Choroid plexus epithelial cell (primary cell): ENCODE results near the gene UQCRQ.

ENCODE experiments used
- DNase-seq: peaks from one replicate; pipeline ENCODE4 v3.0.0-alpha.2; 2010; ENCODE audit warnings: low read depth
- H3K4me3 ChIP-seq: 2 replicates; pipeline ENCODE4 v1.5.1; 2011; ENCODE audit warnings: low read depth, mild to moderate bottlenecking, control low read depth, low read length, moderate library complexity
- TF ChIP-seq, protein P1 (sequence below): conservative IDR thresholded peaks from 2 replicates; pipeline ENCODE4 v1.5.1; 2011; ENCODE audit warnings: low read depth, mild to moderate bottlenecking, control low read depth, inconsistent platforms, low read length, moderate library complexity

Gene UQCRQ

DNA sequence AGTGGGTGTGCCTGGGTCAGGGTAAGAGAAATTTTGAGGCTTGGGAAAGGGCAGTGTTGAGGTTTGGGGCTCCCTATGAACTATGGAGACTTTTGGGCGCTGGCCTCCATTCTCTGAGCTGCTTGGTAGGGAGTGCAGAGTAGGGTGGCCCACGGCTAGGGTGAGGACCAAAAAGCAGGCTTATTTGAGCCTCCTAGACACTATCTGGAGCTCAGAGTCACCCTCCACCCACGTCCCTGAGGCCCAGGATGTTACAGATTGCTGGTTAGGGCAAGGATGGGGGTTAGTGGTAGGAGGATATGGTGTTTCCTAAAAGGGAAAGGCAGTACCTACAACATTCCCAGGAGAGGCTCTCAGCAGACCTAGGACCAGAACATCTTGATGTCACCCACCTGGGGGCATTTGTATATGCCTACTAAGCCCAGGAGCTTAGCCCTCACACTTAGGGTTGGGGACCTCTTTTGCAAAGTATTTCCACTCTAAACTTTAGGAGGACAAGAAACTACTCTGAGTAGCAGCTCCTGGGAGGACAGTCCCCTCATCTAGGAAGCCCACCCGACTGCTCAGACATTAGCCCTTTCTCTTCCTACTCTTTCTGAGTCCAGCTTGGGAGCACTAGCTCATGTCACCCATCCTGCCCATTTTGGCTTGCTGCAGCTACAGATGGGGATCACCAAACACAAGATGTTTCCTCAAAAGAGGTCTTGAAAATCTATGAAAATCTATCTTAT, 38.3 kb upstream of the UQCRQ start:
- DNase-seq = no peak
- H3K4me3 ChIP-seq = no peak overlapping the region
- TF ChIP-seq, protein P1, sequence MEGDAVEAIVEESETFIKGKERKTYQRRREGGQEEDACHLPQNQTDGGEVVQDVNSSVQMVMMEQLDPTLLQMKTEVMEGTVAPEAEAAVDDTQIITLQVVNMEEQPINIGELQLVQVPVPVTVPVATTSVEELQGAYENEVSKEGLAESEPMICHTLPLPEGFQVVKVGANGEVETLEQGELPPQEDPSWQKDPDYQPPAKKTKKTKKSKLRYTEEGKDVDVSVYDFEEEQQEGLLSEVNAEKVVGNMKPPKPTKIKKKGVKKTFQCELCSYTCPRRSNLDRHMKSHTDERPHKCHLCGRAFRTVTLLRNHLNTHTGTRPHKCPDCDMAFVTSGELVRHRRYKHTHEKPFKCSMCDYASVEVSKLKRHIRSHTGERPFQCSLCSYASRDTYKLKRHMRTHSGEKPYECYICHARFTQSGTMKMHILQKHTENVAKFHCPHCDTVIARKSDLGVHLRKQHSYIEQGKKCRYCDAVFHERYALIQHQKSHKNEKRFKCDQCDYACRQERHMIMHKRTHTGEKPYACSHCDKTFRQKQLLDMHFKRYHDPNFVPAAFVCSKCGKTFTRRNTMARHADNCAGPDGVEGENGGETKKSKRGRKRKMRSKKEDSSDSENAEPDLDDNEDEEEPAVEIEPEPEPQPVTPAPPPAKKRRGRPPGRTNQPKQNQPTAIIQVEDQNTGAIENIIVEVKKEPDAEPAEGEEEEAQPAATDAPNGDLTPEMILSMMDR = no peak

DNA sequence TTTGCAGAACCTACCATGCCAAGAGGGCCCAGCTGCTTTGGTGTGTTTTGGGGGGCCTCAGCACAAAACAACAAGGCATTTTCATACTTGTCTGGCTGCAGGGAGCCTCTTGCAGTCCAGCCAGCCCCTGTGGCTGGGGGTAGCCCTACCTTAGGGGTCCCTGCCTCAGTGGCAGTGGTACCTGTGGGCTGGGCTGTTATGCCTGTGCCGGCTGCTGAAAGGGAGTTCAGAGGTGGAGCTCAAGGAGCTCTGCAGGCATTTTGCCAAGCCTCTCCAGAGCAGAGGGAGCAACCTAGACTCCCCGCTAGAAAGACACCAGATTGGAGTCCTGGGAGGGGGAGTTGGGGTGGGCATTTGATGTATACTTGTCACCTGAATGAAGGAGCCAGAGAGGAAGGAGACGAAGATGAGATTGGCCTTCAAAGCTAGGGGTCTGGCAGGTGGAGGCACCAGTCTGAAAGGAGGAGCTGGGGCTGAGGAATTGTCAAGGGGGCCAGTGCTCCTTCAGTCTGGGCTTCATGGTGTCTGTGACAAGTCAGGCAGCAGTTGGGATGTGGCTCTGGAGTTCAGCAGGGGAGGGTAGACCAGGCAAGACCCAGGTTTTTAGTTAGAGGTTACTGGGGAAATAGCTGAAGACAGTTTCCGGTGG, 37.5 kb upstream of the UQCRQ start:
- H3K4me3 ChIP-seq = peak overlapping the region; percentile 70
- no peak for DNase-seq
- TF ChIP-seq, protein P1 = no peak

DNA sequence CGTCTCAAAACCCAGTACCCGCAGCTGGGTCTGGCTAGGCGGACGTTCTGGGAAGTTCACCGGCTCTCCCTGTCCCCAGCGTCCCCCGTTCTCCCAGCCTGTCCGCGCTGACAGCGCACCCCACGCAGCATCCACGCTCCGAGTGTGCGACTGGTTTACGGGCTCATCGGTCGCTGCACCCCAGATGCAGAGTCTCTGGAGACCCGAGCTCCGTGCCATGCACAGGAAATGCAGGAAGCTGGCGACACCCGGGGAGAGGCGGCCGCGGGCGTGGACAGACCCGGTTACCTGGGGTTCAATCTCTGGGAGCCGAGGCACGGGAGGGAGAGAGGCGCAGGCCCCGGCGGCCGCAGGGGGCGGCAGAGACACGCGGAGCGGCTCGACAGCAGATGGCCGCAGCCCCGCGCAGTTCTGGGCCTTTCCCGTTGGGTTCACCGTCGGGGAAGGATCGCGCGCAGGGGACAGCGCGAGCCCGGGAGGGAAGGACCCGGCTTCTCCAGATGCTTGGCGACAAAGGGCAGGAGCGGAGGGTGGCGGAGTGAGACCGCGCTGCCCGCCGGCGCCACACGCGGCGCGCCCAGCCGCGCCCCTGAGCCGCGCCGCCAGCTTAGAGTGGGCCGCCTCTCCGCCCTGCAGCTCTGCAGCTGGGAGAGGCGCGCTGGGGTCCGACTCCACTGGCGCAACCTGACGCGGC, 36.6 kb upstream of the UQCRQ start:
- TF ChIP-seq, protein P1 = peak; percentile 75
- peak overlapping the region; percentile 70 for H3K4me3 ChIP-seq
- peak; percentile 72 for DNase-seq

DNA sequence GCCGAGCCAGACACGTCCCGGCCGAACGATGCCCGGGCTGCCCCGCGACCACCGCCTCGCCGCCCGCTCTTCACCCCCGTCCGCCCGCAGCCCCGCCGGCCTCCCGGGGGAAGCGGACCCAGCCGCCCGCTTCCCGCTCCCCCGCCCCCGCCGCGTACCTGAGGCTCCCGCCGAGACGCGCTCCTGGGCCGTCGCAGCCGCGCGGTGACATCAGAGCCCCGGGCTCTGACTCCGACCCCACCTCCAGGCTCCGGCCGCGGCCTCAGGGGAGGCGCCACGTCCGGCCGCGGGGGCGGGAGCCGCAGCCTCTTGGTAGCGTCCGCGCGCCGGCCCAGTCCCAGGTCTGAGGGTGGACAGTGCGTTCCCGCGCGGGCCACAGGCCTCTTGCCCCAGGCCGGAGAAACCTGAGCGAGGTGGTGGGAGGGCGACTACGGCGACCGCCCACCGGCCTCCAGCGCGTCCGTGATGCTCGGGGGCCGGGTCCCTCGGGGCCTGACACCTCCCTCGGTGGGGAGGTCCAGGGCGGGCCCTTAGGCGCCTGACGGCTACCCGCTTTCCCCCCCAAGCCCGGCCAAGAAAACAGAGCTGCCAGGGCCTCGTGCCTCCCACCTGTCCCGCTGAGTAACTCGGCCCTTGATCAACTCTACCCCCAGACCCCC, 35.9 kb upstream of the UQCRQ start, which contains the start of gene SHROOM1:
SHROOM1 (minus strand) TSS at position 212 of the 659 bp plus-strand sequence. CDS start 4,507 bp downstream, outside the sequence.
- H3K4me3 ChIP-seq = peak within 1 kb of the TSS; percentile 70
- TF ChIP-seq, protein P1 = no peak
- peak; percentile 26 for DNase-seq

DNA sequence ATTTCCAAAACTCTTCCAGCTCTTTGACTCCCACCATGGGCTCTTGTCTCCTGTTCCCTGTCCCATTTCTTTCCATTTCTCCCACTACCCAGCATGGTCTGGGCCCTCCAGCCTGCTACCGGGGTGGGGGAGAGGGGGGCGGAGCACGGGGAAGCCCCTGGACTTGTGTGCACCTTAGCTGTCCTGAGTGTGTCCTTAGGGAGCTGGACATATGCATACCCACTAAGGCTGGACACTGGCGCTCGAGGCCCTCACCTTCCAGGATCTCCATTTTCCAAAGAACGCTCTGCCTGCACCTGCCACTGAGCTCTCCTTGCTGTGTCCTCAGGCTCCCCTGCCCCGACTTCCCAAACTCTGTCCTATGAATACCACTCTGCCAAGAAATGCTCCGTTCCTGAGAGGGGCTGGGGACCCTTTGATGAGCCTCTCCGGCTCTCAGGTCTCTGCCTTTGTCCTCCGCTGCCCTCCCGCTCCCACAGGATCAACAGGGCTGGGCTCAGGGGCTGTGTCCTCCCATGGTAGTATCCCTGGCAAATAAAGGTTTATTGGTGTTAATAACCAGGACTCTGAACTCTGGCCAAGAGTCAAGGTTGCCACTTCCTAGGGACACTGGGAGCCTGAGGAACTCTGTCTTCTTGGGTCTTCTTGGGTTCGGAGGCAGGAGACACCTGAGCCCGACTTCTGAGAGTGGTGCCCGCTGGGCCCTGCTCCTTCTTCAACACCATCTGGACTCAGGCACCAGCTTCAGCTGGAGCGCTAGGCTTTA, 35.2 kb upstream of the UQCRQ start:
- DNase-seq = no peak
- TF ChIP-seq, protein P1 = no peak
- peak overlapping the region; percentile 70 for H3K4me3 ChIP-seq

DNA sequence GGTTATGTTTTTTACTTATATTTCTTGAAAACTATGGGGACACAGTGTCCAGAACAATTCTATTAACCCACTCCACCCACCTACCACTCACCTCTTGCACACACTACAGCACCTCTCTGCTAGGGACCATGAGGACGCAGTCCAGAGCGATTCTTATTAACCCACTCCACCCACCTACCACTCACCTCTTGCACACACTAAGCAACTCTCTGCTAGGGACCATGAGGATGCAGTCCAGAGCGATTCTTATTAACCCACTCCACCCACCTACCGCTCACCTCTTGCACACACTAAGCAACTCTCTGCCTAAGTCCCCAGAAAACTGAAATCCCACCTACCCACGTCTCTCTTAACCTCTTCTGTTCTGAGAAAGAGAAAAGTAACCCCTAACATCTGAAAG, 33.8 kb upstream of the UQCRQ start:
- H3K4me3 ChIP-seq = no peak overlapping the region
- no peak for DNase-seq
- TF ChIP-seq, protein P1 = no peak
